Mesendoderm (in vitro differentiated cells): Measurements from ENCODE around the gene KATNA1. TPM values are rescaled to one million over a fixed set of nuclear protein-coding genes. Genes with fewer than 3 reads are reported as not detected.

ENCODE experiments used
- DNase-seq: peaks from one replicate; pipeline ENCODE4 v3.0.0; 2013
- H2AK5ac ChIP-seq: 2 replicates; pipeline ENCODE4 v1.6.1; 2013; ENCODE audit warnings: low read length, inconsistent platforms
- H2BK120ac ChIP-seq: 2 replicates; pipeline ENCODE4 v1.6.1; 2013; ENCODE audit warnings: low read depth, mild to moderate bottlenecking, low read length, moderate library complexity, mixed read lengths
- H2BK15ac ChIP-seq: replicated peaks from 2 replicates; pipeline ENCODE4 v1.6.1; 2013; ENCODE audit warnings: low read depth, mild to moderate bottlenecking, moderate library complexity
- H2BK5ac ChIP-seq: 2 replicates; pipeline ENCODE4 v1.6.1; 2013; ENCODE audit warnings: low read length, inconsistent platforms
- H3K18ac ChIP-seq: 2 replicates; pipeline ENCODE4 v1.6.1; 2013; ENCODE audit warnings: mild to moderate bottlenecking, low read length, mixed read lengths
- H3K23ac ChIP-seq: one replicate; pipeline ENCODE4 v1.6.1; 2013; ENCODE audit warnings: low read length
- H3K27ac ChIP-seq: 2 replicates; pipeline ENCODE4 v1.5.1; 2013; ENCODE audit warnings: low read depth, mild to moderate bottlenecking, inconsistent platforms, low read length, moderate library complexity
- H3K27me3 ChIP-seq: 2 replicates; pipeline ENCODE4 v1.6.1; 2013; ENCODE audit warnings: low read length, control low read depth, mild to moderate bottlenecking, inconsistent platforms; ENCODE audit not compliant: insufficient read depth, poor library complexity
- H3K36me3 ChIP-seq: 2 replicates; pipeline ENCODE4 v1.6.1; 2013; ENCODE audit warnings: low read length, inconsistent platforms; ENCODE audit not compliant: control insufficient read depth, insufficient read depth
- H3K4ac ChIP-seq: one replicate; pipeline ENCODE4 v1.6.1; 2013; ENCODE audit warnings: low read depth, mild to moderate bottlenecking, low read length, moderate library complexity
- H3K4me1 ChIP-seq: 2 replicates; pipeline ENCODE4 v1.6.1; 2013; ENCODE audit warnings: low read depth, low read length, inconsistent platforms; ENCODE audit not compliant: control insufficient read depth
- H3K4me2 ChIP-seq: 2 replicates; pipeline ENCODE4 v1.6.1; 2013; ENCODE audit warnings: low read length
- H3K4me3 ChIP-seq: 2 replicates; pipeline ENCODE4 v1.5.1; 2013; ENCODE audit warnings: mild to moderate bottlenecking, low read length
- H3K56ac ChIP-seq: one replicate; pipeline ENCODE4 v1.6.1; 2013; ENCODE audit warnings: low read length
- H3K79me1 ChIP-seq: 2 replicates; pipeline ENCODE4 v1.6.1; 2013; ENCODE audit warnings: low read length, inconsistent platforms
- H3K79me2 ChIP-seq: 2 replicates; pipeline ENCODE4 v1.6.1; 2013; ENCODE audit warnings: mild to moderate bottlenecking, low read length; ENCODE audit not compliant: control insufficient read depth, insufficient read depth
- H3K9ac ChIP-seq: 2 replicates; pipeline ENCODE4 v1.6.1; 2013; ENCODE audit warnings: low read length, inconsistent platforms
- H4K5ac ChIP-seq: one replicate; pipeline ENCODE4 v1.6.1; 2013; ENCODE audit warnings: low read length
- H4K8ac ChIP-seq: one replicate; pipeline ENCODE4 v1.6.1; 2013; ENCODE audit warnings: low read depth, mild to moderate bottlenecking, control low read depth, low read length, moderate library complexity
- WGBS: extraction: QIAGEN DNeasy Blood & Tissue Kit; methylation state at CpG from one replicate; pipeline ENCODE4 v1.1.7; 2013; ENCODE audit warnings: low lambda C conversion rate, missing lambda C conversion rate; ENCODE audit not compliant: insufficient coverage; ENCODE audit errors: extremely low coverage; 5-methylcytosine and 5-hydroxymethylcytosine counted together
- small RNA-seq: library from polyadenylated mRNA; stranded (forward); fragments of <200 nt; extraction: miRNeasy Mini kit (QIAGEN cat#:217004); gene quantifications from one replicate; pipeline ENCODE3, GENCODE V24; 2013; ENCODE audit not compliant: insufficient read depth

KATNA1 gene

DNA sequence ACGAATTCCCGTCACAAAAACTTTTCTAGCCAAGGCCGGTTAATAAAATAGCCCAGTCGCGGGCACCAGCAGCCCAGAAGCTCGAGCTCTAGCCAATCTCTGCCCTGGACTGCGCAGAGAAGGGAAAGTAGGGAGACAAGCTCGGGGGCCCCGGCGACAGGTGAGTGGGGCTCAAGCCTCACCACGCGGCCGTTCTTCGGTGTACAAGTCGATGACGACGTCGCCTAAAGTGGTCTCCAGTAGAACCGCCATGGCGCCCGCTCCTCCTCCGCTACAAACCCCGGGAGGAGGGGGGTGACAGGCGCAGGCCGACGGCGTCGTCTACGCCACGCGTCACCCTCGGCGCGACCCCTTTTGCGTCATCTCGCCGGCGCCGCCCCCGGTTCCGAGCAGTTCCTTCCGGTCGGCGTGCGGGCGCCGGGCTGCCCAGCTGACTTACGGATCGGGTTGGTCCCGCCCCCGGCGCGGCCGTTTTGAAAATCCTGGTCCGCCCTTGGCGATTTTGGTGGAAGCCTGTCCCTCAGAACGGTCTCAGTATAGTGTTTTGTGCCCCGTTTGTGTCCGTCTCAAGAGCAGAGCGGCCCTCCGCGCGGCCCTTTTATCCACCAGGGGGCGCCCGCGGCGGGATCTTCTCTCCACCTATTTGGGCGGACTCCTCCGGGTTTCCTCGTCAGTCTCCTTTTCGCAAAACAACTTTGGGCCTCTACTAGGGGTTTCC lies 102.6 kb downstream of the KATNA1 start, which contains the start of gene PPIL4:
Gene PPIL4, minus strand, starts transcription at position 290 of the 718 bp plus-strand sequence. Its CDS starts 38 bp downstream, at position 252.
- WGBS = no CpG with 5 or more reads among the region's 71 CpGs
- no peak within 1 kb of the TSS for H2AK5ac ChIP-seq

GRCh38 chr6:149545258-149545753 lies 103.2 kb downstream of the KATNA1 start:
- Histone ChIP-seq H2BK120ac (no peak overlapping the region), H3K4ac (peak overlapping the region; percentile 41), H3K79me2 (peaks cover 29% of the 10 kb centered on the region), H3K9ac (peak overlapping the region; percentile 78), H3K23ac (no peak overlapping the region), H3K4me2 (peak overlapping the region; percentile 82), H3K56ac (peak overlapping the region; percentile 94), H2AK5ac (no peak overlapping the region), H3K36me3 (no peaks in the 10 kb centered on the region), H3K18ac (peak overlapping the region; percentile 66), H4K8ac (no peak overlapping the region), H3K79me1 (peaks cover 7% of the 10 kb centered on the region), H3K4me3 (peak overlapping the region; percentile 68), H3K27ac (peak overlapping the region; percentile 40), H3K27me3 (no peaks in the 10 kb centered on the region), H2BK5ac (no peak overlapping the region), H4K5ac (no peak overlapping the region), H2BK15ac (no peak overlapping the region), H3K4me1 (no peaks in the 10 kb centered on the region)
- WGBS = no CpG with 5 or more reads among the region's 16 CpGs
- DNase-seq = peak; percentile 79

More for the DNA sequence above, 102.6 kb downstream of the KATNA1 start, which contains the start of gene PPIL4:
- Histone ChIP-seq H4K5ac (peak within 1 kb of the TSS; percentile 56), H4K8ac (peak within 1 kb of the TSS; percentile 99), H3K4me2 (peak within 1 kb of the TSS; percentile 82), H3K23ac (no peak within 1 kb of the TSS), H2BK5ac (no peak within 1 kb of the TSS), H3K79me2 (peaks cover 29% of the 10 kb centered on the region), H3K36me3 (no peaks in the 10 kb centered on the region), H3K56ac (peak within 1 kb of the TSS; percentile 94), H3K4me3 (peak within 1 kb of the TSS; percentile 74), H3K79me1 (peaks cover 7% of the 10 kb centered on the region), H2BK15ac (no peak within 1 kb of the TSS), H2BK120ac (no peak within 1 kb of the TSS), H3K4ac (peak within 1 kb of the TSS; percentile 41), H3K4me1 (no peaks in the 10 kb centered on the region), H3K9ac (peak within 1 kb of the TSS; percentile 79), H3K27ac (peak within 1 kb of the TSS; percentile 96), H3K27me3 (no peaks in the 10 kb centered on the region), H3K18ac (peak within 1 kb of the TSS; percentile 92)
- DNase-seq = peak; percentile 97

Small RNA genes lying within 50 kb of the gene (small RNA-seq; reads per million reads assigned to genes)
- gene RF00019 (not detected), gene RF00410 (not detected)
